GM12873 (cell line): Measurements from ENCODE around the gene LRRC74B.

ENCODE experiments used
- CTCF ChIP-seq: IDR thresholded peaks from 2 replicates; pipeline ENCODE4 v1.5.1; 2012; ENCODE audit warnings: low read depth, mild to moderate bottlenecking, moderate library complexity, low read length, control low read depth; ENCODE audit not compliant: insufficient read depth; ENCODE audit errors: missing control alignments

Gene LRRC74B, protein sequence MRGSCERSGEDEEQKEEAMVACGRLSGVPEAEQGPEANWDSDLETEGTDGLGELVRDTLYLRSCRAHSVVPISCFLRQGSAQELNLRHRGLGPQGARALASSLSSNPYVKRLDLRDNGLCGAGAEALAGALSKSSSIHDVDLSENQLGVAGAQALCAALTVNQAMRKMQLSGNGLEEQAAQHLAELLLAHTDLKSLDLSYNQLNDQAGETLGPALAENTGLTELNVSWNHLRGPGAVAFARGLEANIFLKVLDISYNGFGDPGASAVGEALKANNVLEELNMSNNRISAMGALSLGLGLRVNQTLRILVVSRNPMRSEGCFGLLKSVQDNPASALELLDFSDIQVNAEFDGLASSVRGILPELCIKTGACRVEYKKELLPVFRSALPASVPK

DNA sequence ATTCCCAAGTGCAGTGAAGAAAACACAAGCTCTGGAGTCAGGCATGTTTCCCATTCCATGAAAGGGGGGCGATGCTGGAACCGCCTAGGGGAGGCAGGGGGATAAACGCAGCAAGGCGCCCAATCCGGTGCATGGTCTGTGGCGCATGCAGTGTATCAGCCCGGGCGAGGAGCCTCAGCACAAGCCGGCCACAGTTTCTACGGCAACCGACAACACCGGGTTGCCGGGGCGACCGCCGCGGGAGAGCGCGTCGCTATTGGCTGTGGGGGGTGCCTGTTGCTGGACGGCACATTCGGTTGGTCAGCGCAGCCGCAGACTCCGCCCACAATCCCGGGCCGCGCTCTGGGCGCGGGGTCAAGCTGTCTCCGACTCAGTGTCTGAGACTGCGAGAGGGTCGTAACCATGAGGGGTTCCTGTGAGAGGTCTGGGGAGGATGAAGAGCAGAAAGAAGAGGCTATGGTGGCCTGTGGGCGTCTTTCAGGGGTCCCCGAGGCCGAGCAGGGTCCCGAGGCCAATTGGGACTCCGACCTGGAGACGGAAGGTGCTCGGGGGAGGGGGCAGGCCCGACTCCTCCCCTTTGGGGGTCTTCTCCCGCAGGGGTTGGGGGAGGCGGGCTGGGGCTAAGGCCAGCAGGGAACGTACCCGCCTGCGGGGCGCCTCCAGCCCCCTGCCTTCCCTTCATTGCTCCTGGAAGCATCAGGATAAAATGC is at the start of gene LRRC74B:
TSS of gene LRRC74B (plus strand) at position 362 of the 710 bp plus-strand sequence. CDS start at position 403, 41 bp downstream.
- no peak for TF ChIP-seq CTCF

GRCh38 chr22:20996031-20996410 is 49.7 kb upstream of the LRRC74B start:
- no peak for TF ChIP-seq CTCF

GRCh38 chr22:20996598-20997535 is 48.9 kb upstream of the LRRC74B start:
- no peak for TF ChIP-seq CTCF

DNA sequence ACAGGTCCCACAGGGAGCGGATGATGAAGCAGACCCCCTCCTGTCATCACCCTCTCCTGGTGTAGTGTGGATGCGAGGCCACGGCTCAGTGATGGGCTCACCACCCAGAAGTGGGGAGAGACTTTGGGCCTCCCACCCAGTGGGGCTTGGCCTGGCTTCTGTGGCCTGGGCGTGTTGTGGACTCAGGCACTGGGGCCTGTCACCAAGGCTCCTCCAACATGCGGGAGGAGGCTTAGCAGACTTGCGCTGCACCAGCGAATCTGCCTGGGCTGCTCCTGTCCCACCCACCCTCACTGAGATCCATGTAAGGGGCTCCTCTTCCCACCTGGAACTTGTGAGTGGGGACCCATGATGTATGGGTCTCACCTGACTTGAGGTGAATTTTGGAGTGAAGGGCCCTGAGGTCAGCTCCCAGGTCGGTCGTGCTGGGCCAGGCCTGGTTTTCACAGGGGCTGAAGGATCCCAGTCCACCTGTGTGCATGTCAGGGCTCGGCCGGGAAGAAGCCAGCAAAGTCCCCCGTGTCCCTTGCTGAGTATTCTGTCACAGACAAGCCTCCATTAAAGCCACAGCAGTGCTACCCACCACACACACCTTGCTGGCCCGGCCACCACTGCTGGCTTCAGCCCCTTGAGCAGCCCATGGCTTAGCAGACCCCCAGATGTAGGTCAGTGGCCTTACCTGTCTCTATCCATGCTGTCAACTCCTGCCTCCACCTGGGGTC is 48.0 kb upstream of the LRRC74B start:
- TF ChIP-seq CTCF, result no peak

DNA sequence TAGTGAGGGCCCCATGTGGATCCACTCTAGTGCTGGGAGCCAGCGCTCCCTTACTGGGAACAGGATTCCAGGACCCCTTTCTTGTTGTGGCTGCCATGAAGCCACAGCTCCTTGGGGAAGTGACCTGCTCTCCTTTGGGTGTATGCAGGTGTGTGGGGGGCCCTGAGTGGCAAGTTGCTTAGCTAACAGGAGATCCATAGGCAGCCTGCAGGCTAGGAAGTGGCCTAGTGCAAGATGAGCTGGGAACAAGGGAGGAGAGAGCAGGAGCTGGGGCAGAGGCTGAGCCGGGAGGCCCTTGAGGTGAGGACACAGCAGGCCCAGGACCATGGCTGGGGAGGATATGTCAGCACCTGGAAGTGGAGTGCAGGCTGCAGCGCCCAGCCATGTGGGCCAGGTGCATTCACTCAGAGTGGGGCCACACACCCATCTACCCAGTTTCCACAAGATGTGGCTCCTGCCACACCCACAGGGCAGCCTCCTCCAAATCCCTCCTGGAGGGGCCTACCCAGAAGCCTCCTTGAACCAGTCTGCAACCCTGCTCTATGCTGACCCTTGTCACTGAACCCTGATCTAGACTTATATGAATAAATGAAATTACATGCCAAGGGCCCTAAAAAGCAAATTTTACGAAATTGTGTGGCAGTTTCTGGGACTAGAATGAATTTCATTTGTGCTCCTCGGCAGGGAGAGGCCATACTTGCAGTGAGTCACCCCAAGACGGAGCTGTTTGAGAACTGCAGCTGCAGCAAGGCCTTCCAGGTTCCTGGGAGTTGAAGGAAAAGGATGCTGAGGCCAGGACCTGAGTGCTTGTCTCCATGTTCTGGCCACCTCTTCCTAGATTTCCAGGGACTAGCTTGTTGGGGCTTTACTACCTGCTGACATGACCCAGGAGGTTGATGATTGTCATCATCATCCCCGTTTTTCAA is 47.1 kb upstream of the LRRC74B start:
- no peak for TF ChIP-seq CTCF
